T-helper 2 cell (primary cell): ENCODE data around the gene HS6ST1.
"Not testable (repeated sequence)": the region's sequence is repeated elsewhere in the genome, so short reads cannot be mapped to it uniquely, and the experiment has no call there.

Experiments
- DNase-seq, 5 experiments: peaks; one replicate each; pipeline versions ENCODE4 v3.0.0 to v3.0.0-alpha.2; 2012 to 2022

HS6ST1 gene

DNA sequence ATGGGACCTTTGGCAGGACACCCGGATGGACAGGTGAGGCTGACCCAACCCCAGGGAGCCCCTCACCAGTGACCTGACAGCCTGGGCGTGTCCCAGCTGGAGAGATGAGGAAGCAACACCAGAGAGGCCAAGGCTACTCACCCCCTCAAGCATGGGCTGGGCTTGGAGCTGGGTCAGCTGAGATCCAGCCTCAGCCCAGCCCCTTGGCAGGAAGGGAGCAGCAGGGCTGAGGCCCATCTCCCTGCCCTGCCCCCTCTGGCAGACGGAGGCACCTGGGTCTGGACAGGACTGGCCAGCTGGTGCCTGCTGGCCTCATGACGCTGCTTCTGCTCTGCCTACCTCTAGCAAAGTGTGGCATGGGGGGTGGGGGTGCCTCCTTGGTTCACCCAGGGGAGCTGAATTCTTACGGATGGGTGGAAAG is 37.8 kb downstream of the HS6ST1 start:
- DNase-seq: peak in 1 of 5 experiments; percentile 1

DNA sequence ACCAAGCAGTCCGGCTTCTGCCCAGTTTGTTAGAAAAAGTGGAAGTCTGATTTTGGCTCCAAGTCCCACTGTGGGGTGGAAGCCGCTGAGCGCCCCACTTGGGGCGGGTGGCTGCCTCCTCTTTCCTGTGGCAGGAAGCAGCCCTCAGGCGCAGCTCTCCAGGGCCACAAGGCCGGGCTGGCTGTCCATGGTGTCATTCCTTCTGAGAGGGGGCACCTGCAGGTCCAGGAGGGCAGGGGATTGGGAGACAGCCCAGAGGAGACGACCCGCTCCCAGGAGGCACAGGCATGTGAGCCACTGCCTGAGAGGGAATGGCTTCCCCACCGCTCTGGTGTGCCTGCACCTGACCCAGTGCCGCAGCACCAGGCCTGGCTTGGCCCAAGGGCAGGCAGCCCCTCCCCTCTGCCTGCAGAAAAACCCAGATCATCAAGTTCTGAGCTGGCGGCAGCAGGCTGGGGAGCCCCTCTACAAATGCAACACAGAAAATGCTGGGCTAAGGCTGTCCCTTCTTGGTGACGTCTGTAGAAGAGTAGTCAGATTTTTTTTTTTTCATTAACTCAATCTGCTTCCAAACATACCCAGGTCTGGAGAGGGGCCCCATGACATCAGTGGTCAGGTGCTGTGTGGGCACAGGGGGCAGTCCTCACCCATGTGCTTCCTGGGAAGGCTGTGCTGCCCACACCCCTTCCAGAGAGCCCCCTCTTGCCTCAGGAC is 38.4 kb downstream of the HS6ST1 start:
- peak in 2 of 5 experiments; percentile 2 to 5 for DNase-seq

DNA sequence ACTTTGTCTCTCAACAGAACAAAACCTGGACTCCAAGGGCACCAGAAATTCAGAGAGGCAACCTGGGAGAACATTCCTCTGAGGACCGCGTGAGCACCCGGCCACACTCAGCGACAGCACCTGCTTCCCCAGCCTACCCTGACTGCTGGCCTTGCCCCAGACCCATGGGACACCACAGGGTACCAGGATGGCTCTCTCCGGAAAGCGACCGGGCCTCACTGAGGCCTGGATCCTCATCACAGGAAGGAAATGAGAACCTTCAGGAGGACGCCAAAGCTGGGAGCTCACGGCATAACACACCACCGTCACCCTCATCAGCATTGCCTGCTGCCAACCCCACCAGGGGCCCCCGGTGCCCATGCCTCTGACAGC is 38.9 kb downstream of the HS6ST1 start:
- DNase-seq: no peak

DNA sequence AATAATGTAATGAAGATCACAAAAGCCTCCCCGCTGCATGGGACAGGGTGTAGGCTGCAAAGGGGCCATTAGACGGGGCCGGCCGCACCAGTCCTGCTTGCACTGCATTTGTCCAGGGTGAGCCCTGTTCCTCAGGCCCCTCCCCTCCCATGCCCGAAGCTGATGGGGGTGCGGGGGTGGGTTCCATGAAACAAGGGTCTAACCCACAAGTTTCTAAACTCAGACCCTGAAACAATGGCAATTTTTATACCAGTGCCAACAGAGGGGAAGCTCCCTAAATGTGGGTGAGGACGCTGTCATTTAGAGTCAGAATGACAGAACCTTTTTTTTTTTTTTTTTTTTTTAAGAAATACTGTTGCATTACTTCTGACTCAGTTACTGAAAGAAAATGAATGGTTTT is 39.7 kb downstream of the HS6ST1 start:
- no peak for DNase-seq

DNA sequence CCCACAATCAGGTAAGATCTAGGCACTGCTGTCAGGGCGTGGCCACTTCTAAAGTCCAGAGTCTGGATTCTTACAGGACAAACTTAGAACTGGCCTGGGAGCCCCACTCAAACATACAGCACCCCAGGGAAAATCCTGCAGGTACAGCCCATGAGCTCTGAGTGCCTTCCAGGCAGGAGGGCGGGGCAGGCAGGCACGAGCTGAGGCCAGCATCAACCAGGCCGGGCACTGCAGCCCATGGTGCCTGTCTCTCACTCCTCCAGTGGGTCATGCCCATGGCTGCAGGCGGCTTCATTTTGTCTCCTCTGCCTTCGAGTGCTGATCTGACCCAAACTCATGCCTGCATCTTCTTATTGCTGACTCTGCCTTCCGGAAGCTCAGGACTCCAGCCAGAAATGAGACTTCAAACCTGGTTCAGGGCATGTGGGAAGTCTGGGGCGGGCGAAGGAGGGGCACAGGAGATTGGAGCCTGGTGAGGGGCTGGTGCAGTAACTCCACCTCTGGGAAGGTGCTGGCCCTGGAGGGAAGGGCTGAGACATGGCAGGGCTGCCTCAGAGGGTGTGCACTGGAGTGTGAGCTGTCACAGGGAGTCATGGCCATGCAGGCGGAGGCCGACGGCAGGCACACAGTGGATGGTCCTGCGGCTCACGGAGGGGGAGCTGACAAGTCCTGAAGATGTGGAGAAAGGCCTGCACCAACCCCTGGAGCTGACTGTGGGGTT is 40.5 kb downstream of the HS6ST1 start:
- DNase-seq: peak in 1 of 5 experiments; percentile 0

DNA sequence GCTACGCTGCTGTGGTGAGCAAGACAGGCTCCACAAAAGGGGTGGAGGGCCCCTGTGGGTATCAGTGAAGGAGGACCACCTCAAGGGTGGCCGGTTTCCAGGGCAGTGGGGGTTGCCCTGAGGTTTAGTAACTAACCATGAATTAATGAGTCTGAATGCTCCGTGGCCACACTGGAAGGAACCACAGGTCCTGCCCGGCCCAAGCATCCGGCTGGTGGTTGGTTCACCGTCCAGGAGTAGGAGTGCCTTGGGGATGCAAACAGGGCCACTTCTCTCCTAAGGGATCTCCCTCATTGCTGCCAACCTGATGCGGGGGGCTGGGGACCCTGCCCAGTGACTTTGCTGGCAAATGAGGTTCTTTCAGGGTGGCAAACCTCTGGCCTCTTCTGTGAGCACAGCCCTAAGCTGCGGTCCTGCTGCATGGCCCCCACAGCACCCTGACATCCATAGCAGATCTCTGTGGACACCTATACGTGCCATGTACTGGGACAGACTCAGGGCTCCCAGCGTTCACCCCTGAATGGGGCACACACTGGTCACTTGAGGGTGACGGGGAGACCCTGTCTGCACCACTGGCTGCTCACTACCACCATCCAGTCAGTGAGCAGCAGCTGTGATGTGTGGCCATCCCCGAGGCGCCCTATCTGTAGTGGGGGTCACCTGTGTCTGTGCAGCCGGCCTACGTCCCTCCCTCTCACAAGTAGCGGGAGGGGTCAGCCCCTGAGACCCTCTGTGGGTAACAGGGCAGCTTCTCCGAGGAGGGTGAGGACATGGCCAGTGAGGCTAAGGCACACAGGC is 41.6 kb downstream of the HS6ST1 start:
- DNase-seq: no peak

DNA sequence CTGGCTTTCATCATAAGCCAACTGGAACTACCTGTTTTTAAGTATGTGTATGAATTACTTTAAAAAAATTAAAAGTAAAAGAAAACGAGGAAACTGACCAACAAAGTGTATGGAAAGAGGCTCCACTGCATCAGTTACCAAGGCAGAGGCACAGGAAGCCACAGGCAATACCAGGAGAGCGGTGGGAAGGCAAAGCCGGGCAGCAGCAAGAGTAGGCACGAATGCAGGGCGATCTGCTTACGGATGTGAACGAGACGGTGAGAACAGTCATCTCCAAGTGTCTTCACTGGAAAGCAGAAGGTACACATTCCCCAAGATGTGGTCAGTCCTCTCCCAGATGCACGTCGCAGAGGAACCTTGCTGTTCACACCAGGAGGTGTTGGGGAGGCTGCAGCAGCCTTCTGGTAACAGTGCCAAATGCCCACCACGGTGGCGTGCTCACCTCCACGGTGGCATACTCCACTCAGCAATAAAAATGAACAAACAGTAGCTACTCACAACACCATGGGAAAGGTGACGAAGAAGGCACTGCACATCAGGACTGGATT is 43.1 kb downstream of the HS6ST1 start:
- DNase-seq: peak in 1 of 5 experiments; percentile 1

DNA sequence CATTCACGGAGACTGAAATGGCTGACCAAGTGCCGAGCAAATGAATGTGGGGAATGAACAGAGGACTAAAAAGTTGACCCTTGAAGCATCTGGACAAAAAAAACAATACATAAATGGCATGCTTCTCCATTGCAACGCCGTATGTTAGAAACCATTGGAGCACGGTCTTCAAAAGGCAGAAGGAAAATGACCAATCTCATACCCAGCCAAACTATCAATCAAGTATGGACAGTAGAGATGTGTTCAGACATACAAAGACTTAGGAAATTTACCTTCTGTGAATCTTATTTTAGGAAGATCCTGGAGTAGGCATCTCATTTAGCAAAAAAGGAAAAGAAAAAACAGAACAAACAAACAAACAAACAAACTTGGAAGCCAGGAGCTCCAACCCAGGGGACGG is 44.5 kb downstream of the HS6ST1 start:
- no peak for DNase-seq

DNA sequence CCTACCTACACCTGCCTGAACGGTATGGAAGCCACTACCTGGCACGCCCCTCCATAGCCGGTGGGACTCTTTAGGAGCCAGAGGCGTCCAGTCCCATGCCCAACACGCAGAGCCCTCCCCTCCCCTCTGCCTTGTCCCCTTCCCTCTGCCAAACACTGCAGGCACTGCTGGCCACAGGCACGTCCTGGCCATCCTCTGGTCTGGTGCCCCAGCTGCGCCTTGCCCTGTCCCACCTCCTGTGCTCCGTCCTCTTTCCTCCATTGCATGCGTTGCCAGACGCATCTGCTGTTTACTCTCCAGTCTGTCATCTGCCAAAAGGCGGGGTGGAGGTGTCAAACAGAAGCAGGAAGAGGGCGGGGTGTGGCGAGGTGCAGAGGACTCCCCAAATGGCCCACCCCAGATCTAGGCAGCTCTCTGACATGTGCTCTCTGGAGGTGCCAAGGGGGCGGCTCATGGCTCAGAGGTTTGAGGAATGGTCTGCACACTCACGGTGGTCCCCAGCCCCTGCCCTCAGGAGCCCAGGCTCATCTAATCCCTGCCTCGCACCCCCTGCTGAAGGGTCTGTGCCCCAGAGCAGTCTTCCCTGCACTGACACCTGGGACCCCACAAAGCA is 45.1 kb downstream of the HS6ST1 start:
- peak in 2 of 5 experiments; percentile 15 to 44 for DNase-seq

DNA sequence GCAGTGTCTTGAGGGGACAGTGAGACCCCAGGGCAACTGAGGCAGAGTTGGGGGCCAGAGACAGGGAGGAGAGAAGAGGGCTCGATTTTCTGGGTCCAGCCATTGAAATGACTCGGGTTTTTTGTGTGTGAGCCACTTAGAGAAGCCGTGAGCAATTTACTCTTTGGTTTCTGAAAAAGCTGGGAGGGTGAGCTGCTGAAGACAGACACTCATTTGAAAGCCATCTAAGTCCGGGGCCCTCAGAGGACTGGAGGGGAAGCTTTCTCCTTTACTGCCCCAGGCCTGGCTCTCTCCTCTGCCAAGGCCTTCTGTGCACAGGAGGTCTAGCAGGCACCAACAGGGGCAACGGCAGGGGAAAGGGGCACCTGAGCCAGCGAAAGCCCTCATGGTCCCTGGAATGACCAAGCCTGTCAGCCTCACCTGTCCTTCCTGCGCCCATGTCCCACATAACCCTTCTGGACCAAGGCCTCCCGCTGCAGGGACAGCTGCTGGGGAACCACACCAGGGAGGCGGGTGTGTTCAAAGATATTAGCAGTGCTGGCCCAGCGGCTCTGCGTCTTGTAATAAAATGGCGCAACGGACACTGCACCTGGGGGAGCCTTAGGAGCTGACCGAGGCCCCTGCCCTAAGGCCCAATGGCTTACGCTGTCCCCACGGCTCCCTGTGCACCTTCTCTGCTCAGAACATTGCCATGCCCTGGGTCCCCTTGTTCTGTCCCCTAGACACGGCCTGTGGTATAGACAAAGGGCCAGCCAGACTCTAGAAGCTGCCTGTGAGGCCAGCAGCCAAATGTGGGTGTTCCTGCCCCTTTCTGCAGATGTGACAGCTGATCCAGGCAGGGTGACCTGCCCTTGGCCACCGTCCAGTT is 45.8 kb downstream of the HS6ST1 start:
- DNase-seq: no peak

DNA sequence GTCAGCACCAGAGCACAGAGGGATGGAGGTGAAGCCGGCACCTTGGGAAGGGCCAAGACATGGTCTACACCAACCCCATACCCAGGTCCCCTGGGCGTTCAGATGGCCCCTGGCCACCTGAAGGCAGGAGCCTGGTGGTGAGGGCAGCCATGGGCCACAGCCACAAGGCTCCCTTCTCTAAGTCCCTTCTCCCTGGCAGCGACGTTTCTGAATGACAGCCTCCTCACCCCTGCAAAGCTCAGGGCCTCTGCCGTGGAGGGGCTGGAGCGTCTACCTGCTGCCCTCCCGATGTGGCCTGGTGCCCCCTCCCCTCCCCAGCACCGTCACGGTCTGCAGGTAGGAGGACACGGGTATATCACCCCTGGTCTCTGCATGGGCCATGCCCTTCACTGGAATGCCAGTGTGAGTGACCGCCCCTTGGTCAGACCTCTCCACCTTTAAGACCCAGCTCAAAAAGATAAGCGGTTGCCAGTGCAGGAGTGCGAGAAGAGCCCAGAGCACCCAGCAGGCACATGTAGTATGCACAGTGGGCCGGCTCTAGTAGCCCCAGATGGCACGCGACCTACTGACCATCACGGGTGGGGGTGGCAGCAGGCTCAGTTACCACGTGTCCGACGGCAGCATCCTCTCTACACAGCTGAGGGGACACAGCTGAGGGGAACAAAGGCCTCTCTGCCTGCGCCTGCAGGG is 46.6 kb downstream of the HS6ST1 start:
- no peak for DNase-seq

DNA sequence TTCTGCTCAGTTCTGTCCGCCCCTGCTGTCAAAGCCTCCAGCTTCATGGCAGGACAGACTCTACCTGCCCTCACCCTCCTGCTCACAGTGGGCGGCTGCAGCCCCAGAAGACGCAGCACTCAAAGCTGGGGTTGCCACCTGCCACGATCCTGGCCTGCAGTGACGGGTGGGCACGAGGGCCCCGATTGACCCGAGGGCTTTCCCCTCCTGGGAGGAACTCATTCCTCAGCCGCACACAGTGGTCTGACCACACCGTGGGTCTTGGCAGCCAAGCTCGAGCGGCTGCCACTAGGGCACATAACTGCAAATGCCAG is 47.1 kb downstream of the HS6ST1 start:
- DNase-seq: no peak

DNA sequence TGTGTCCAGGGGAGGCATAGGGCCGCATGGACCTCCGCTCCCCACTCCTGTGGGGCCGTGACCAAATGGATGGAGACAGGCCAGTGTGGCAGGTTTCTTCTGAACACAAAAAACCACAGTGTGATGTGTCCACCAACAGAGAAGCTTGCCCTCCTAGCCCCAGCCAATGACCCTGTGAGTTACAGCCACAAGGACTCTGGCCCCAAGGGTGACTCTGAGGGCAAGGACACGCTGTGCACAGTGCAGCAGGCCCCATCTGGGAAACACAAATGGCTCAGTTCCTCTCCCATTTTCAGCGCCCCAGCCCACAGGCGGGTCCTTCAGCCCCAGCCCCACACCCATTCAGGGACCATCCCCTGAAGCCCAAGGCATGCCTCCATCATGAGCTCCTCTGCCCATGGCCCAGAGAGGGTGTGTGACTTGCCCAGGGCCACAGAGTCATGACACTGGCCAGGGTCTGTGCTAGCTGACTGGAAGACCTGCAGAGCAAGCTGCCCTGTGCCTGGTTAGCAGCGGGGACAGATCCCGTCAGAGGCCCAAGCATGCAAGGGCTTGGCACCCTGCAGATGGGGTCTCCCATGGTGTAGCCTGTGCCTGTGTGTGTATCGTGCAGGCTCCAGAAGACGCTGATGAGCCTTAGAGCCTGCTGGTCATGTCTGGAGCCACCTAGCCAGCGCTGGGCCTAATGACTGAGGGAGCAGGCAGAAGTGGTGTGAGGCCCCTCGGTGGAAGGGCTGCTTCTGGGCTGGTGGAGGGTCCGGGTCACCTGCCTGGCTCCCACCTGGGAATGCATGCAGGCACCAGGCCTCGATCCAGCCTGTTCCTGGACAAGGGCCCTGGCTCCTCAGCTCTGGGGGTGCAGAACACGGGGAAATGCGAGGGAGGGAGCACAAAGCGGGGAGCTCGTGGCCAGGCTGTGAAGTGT is 47.7 kb downstream of the HS6ST1 start:
- no peak for DNase-seq

DNA sequence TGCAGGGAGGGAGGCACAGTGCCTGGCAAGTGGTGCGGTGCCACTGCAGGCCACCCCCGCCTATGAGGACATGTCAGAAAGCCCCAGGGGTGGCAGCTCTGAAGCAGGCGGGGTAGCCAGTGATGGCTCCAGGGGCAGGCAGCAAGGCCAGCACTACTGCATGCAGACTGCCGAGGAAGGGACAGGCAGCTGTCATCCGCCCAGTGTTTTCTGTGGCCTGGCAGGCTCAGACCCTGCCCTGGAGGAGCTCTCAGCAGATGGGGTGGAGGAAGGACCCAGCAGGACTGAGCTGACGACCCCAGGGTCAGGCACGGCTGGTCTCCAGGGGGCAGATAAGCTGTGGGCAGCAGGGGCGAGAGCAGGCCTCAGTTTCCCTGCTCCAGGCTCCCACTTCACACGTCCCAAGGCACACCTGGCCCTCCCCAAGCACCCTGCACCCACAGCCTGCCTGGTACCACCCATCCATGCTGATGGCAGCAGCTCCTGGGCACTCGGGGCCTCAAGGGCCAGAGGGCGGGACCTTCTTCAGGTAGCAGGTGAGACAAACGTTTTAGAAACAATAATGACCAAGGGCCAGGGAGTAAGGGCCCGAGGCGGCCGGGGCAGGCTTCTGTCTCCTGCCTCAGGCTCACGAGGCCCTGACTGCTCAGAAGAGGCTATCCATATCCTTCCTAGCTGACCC is 48.5 kb downstream of the HS6ST1 start:
- no peak for DNase-seq

DNA sequence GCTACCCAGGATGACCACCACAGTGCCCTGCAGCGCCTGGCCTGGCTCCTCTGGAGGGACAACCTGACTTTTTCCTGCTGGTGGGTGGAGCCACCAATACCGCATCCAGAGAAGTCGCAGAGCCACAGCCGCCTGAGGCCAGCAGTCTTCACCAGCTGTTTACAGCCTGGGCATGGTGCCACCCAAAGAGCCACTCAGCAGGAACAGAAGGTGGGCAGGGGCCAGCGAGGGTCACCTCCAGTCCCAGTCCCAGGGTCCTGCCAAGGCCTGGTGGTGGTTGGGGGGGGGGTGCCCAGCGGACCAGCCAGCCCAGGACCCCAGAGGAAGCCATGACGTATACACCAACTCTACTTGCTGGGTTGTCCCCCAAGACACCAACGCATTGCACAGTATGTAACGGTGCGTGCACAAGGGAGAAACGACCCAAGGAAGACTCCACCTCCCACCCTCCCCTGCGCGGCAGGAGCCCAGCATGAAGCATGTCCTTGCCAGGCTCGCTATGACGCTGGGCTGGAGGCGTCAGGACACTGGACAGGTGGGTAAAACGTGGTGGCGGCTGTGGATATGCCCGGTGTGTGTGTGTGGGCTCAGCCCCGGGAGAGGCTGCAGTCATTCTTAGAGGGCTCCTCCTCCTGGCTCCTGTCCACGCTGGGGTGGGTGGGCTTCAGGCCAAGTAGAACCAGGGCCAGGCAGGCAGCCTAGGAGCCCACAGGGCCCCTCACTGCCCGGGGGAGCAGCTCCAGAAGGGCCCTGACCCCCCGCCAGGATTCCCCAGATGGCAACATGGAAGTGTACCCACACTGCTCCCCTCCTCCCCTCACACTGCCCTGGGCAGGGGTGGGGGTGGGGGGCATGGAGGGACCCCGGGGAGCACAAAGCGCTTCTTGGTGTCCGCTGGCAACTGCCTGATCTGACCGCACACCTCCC is 49.3 kb downstream of the HS6ST1 start:
- no peak for DNase-seq

DNA sequence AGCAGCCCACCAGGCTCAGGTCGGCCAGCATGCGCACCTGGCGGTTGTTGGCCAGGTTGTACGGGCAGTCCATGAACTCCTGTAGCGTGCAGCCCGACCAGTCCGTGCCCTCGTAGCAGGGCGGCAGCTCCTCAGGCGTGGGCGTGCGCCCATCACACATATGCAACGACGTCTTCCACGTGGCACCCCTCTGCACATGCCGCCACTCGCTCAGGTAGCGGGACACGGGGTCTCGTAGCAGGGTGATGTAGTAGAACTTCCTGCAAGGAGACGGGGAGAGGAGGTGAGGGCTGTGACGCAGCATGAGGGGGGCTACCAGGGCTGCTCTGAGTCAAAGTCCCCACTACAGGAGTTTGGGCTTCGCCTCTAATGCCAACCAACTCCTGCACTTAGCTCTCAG is 50.1 kb downstream of the HS6ST1 start:
- not testable (repeated sequence) for DNase-seq

DNA sequence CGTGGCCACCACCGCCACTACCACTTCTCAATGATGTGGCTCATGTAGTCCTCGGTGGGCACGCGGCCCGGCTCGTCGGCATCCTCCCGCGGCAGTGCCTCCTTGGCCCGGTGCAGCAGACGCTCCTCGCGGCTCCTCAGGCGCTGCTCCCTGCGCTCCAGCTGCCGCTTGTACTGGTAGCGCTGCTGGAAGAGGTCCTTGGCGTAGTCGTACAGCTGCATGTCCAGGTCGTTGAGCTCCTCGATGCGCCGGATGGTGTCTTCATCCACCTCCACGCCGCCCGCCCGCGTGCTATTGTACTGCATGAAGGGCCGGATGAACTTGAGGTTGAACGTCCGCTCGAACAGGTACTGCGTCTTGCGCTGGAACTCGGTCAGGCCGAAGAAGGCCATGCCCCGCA is 50.5 kb downstream of the HS6ST1 start:
- DNase-seq: not testable (repeated sequence)

DNA sequence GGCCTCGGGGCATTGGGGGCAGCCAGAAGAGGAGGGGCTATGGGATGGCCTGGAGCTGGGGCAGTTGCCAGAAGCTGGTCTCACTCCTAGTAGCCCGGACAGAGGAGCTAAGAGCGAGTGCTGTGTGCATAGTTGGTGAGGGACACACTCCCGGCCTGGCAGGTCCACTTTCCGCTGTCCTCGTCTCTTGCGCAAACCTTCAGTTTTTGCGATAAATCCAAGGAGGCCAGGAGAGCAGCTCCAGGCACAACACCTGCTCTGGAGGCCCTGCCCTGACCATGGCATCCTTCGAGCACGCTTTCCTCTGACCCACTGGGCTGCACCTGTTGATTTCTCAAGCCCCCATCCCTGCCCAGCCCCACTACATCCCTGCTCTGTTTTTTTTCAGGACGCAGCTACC is 51.0 kb downstream of the HS6ST1 start:
- not testable (repeated sequence) for DNase-seq
